ENCODE data around the gene ADH6.

DNA sequence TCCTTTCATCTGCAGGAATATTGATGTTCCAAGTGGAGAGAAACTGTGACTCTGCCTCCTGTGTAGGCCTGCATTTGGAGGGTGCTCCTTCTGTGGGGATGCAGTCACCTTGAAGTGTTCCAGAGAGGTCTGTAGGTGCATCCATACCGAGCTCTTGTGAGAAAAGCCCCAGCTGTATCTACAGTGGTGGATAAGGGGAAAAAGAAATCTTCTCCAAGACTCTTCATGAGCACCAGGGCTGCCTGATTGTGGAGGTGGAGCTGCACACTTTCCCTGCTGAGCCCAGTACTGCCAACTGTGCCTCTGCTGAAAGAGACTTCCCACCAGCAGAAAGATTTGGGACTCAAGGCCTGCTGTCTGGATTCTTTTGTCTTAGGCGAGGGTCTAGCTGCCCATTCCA lies 39.9 kb downstream of the ADH6 start:
- TF ChIP-seq POLR2A (IDR thresholded peaks at IDR 0.05): no peak
- TF ChIP-seq, protein P1, sequence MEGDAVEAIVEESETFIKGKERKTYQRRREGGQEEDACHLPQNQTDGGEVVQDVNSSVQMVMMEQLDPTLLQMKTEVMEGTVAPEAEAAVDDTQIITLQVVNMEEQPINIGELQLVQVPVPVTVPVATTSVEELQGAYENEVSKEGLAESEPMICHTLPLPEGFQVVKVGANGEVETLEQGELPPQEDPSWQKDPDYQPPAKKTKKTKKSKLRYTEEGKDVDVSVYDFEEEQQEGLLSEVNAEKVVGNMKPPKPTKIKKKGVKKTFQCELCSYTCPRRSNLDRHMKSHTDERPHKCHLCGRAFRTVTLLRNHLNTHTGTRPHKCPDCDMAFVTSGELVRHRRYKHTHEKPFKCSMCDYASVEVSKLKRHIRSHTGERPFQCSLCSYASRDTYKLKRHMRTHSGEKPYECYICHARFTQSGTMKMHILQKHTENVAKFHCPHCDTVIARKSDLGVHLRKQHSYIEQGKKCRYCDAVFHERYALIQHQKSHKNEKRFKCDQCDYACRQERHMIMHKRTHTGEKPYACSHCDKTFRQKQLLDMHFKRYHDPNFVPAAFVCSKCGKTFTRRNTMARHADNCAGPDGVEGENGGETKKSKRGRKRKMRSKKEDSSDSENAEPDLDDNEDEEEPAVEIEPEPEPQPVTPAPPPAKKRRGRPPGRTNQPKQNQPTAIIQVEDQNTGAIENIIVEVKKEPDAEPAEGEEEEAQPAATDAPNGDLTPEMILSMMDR (IDR thresholded peaks at IDR 0.05): no peak
